Measurements from ENCODE around the gene PNRC2. TPM values are rescaled to one million over a fixed set of nuclear protein-coding genes. Genes with fewer than 3 reads are reported as not detected.
"Not testable (repeated sequence)": the region's sequence is repeated elsewhere in the genome, so short reads cannot be mapped to it uniquely, and the experiment has no call there.

Gene PNRC2
- total and polyA plus RNA-seq, 7 donors = 104 to 223 (median 162) TPM

- no peak for DNase-seq
- TF ChIP-seq EP300 (IDR thresholded peaks at IDR 0.05) (no peak), CTCF (IDR thresholded peaks at IDR 0.05) (no peak)
- H3K27ac ChIP-seq = no peak overlapping the region
- 50 to 75% methylated on average over 4 of the region's 4 CpGs for whole genome bisulfite sequencing, 2 donors
- H3K4me3 ChIP-seq = no peak overlapping the region
- H3K36me3 ChIP-seq = no peaks in the 10 kb centered on the region
- no peaks in the 10 kb centered on the region for H3K27me3 ChIP-seq
- peaks cover 0 to 8% (median 0%) of the 10 kb centered on the region in 4 donors for H3K4me1 ChIP-seq
- H3K9me3 ChIP-seq = no peaks in the 10 kb centered on the region
- intact Hi-C loops (cut with DNase I) = no loop called here
These were observed 43.8 kb downstream of the PNRC2 start for GRCh38 chr1:24003331-24003972.

GRCh38 chr1:24004132-24004531 is 44.5 kb downstream of the PNRC2 start:
- Histone ChIP-seq H3K9me3 (no peaks in the 10 kb centered on the region), H3K4me3 (no peak overlapping the region), H3K4me1 (peaks cover 0 to 4% (median 0%) of the 10 kb centered on the region in 4 donors), H3K27me3 (no peaks in the 10 kb centered on the region), H3K36me3 (no peaks in the 10 kb centered on the region), H3K27ac (no peak overlapping the region)
- TF ChIP-seq EP300 (IDR thresholded peaks at IDR 0.05) (no peak), POLR2A (IDR thresholded peaks at IDR 0.05) (no peak), CTCF (IDR thresholded peaks at IDR 0.05) (no peak), POLR2AphosphoS5 (IDR thresholded peaks at IDR 0.05) (no peak)
- WGBS, 2 donors = 93 to 95% methylated on average over 5 of the region's 5 CpGs
- no peak for DNase-seq
- intact Hi-C loops (cut with DNase I) = no loop called here

GRCh38 chr1:24005163-24005562 is 45.5 kb downstream of the PNRC2 start:
- Histone ChIP-seq H3K9me3 (no peaks in the 10 kb centered on the region), H3K4me3 (no peak overlapping the region), H3K36me3 (no peaks in the 10 kb centered on the region), H3K27ac (no peak overlapping the region), H3K4me1 (no peaks in the 10 kb centered on the region), H3K27me3 (no peaks in the 10 kb centered on the region)
- DNase-seq = no peak
- TF ChIP-seq POLR2A (IDR thresholded peaks at IDR 0.05) (no peak), EP300 (IDR thresholded peaks at IDR 0.05) (no peak), CTCF (IDR thresholded peaks at IDR 0.05) (no peak), POLR2AphosphoS5 (IDR thresholded peaks at IDR 0.05) (no peak)
- intact Hi-C loops (cut with DNase I) = no loop called here
- 96 to 97% methylated on average over 3 of the region's 3 CpGs for WGBS, 2 donors

- no peaks in the 10 kb centered on the region for H3K36me3 ChIP-seq
- DNase-seq = no peak
- intact Hi-C loops (cut with DNase I) = no loop called here
- H3K4me1 ChIP-seq = no peaks in the 10 kb centered on the region
- no peak overlapping the region for H3K27ac ChIP-seq
- H3K27me3 ChIP-seq = no peaks in the 10 kb centered on the region
- TF ChIP-seq POLR2A (IDR thresholded peaks at IDR 0.05) (no peak), POLR2AphosphoS5 (IDR thresholded peaks at IDR 0.05) (no peak), CTCF (IDR thresholded peaks at IDR 0.05) (no peak), EP300 (IDR thresholded peaks at IDR 0.05) (no peak)
- no peak overlapping the region for H3K4me3 ChIP-seq
- no peaks in the 10 kb centered on the region for H3K9me3 ChIP-seq
These were observed 47.5 kb downstream of the PNRC2 start for GRCh38 chr1:24007079-24007478.

- H3K27me3 ChIP-seq; H3K36me3 ChIP-seq; H3K4me3 ChIP-seq; intact Hi-C loops (cut with DNase I); H3K27ac ChIP-seq; DNase-seq; H3K9me3 ChIP-seq; H3K4me1 ChIP-seq: not testable (repeated sequence)
- 32 to 50% methylated on average over 2 to 3 of the region's 3 CpGs for WGBS, 2 donors
These were observed 49.1 kb downstream of the PNRC2 start for GRCh38 chr1:24008574-24009184.

Measured in sigmoid colon (tissue), 7 donors.